SK-N-SH (cell line): ENCODE data around the gene PIP5KL1.

Experiments
- CTCF ChIP-seq: fragments of 200-600 bp; sonication (generic); IDR thresholded peaks from 2 replicates; pipeline ENCODE4 v1.6.1; 2017; ENCODE audit warnings: antibody characterized with exemption, mild to moderate bottlenecking, moderate library complexity
- ZBTB33 ChIP-seq: IDR thresholded peaks from 2 replicates; pipeline ENCODE4 v1.4.0; 2012; ENCODE audit warnings: low read depth, borderline replicate concordance
- TF ChIP-seq, protein P1 (sequence below): IDR thresholded peaks from 2 replicates; pipeline ENCODE4 v1.6.1; 2012; ENCODE audit warnings: mild to moderate bottlenecking, low read depth, low read length, moderate library complexity

DNA sequence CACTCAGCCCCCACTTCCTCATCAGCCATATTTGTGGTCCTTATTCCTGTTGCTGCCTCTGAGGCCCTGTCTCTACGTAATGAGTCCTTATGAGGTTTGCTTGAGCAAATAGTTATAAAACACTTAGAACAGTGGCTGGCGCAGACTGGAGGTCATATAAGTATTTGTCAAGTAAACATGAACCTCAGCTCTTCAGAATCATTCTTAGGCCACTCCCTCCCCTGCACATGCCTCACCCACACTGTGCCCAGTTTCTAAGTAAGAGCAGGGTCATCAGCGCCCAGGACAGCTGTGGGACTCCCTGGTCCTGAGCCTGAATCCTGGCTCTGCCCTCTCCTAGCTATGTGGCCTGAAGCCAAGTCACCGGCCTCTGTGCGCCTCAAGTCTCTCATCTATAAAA lies 17.7 kb downstream of the PIP5KL1 start:
- TF ChIP-seq ZBTB33 (no peak), CTCF (no peak)
- TF ChIP-seq, protein P1, sequence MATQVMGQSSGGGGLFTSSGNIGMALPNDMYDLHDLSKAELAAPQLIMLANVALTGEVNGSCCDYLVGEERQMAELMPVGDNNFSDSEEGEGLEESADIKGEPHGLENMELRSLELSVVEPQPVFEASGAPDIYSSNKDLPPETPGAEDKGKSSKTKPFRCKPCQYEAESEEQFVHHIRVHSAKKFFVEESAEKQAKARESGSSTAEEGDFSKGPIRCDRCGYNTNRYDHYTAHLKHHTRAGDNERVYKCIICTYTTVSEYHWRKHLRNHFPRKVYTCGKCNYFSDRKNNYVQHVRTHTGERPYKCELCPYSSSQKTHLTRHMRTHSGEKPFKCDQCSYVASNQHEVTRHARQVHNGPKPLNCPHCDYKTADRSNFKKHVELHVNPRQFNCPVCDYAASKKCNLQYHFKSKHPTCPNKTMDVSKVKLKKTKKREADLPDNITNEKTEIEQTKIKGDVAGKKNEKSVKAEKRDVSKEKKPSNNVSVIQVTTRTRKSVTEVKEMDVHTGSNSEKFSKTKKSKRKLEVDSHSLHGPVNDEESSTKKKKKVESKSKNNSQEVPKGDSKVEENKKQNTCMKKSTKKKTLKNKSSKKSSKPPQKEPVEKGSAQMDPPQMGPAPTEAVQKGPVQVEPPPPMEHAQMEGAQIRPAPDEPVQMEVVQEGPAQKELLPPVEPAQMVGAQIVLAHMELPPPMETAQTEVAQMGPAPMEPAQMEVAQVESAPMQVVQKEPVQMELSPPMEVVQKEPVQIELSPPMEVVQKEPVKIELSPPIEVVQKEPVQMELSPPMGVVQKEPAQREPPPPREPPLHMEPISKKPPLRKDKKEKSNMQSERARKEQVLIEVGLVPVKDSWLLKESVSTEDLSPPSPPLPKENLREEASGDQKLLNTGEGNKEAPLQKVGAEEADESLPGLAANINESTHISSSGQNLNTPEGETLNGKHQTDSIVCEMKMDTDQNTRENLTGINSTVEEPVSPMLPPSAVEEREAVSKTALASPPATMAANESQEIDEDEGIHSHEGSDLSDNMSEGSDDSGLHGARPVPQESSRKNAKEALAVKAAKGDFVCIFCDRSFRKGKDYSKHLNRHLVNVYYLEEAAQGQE: no peak
